ENCODE results near the gene MLLT1. TPM values are rescaled to one million over a fixed set of nuclear protein-coding genes. Genes with fewer than 3 reads are reported as not detected.

The MLLT1 gene
- total and polyA plus RNA-seq, 7 donors: 9.9 to 25.5 (median 16.3) TPM

- Histone ChIP-seq H3K27ac (peak overlapping the region; percentile 84 to 92 (median 88)), H3K4me1 (peaks cover 0 to 67% (median 61%) of the 10 kb centered on the region in 4 donors)
- intact Hi-C loops (cut with DNase I): no loop called here
These were observed 1.7 kb downstream of the MLLT1 start for GRCh38 chr19:6278051-6278450.

GRCh38 chr19:6276447-6276846 lies 3.3 kb downstream of the MLLT1 start:
- H3K4me1 ChIP-seq: peaks cover 0 to 83% (median 77%) of the 10 kb centered on the region in 4 donors
- 76 to 83% methylated on average over 12 of the region's 12 CpGs for WGBS, 2 donors
- peak in 3 of 4 donors; percentile 30 to 80 (median 68) for TF ChIP-seq POLR2AphosphoS5 (IDR thresholded peaks at IDR 0.05)
- no peak for TF ChIP-seq CTCF (IDR thresholded peaks at IDR 0.05)
- TF ChIP-seq EP300 (IDR thresholded peaks at IDR 0.05): peak in 1 of 4 donors; percentile 33
- peak overlapping the region in 1 of 4 donors; percentile 4 for H3K4me3 ChIP-seq
- H3K9me3 ChIP-seq: no peaks in the 10 kb centered on the region
- H3K36me3 ChIP-seq: no peaks in the 10 kb centered on the region
- DNase-seq: peak; percentile 94
- peak overlapping the region; percentile 84 to 92 (median 88) for H3K27ac ChIP-seq
- H3K27me3 ChIP-seq: no peaks in the 10 kb centered on the region
- intact Hi-C loops (cut with DNase I): no loop called here

More at GRCh38 chr19:6278051-6278450, 1.7 kb downstream of the MLLT1 start:
- no peaks in the 10 kb centered on the region for H3K36me3 ChIP-seq
- no peaks in the 10 kb centered on the region for H3K9me3 ChIP-seq
- WGBS, 2 donors: 81 to 85% methylated on average over 9 of the region's 9 CpGs
- no peak for DNase-seq
- no peak for TF ChIP-seq CTCF (IDR thresholded peaks at IDR 0.05)
- no peak for TF ChIP-seq POLR2AphosphoS5 (IDR thresholded peaks at IDR 0.05)
- TF ChIP-seq POLR2A (IDR thresholded peaks at IDR 0.05): no peak
- TF ChIP-seq EP300 (IDR thresholded peaks at IDR 0.05): no peak
- H3K27me3 ChIP-seq: no peaks in the 10 kb centered on the region
- H3K4me3 ChIP-seq: peak overlapping the region in 2 of 4 donors; percentile 91 to 97

- no peak overlapping the region for H3K4me3 ChIP-seq
- 76 to 84% methylated on average over 18 of the region's 18 CpGs for WGBS, 2 donors
- H3K36me3 ChIP-seq: peaks cover 0 to 3% (median 1%) of the 10 kb centered on the region in 4 donors
- DNase-seq: no peak
- TF ChIP-seq EP300 (IDR thresholded peaks at IDR 0.05): no peak
- no peak for TF ChIP-seq POLR2AphosphoS5 (IDR thresholded peaks at IDR 0.05)
- TF ChIP-seq CTCF (IDR thresholded peaks at IDR 0.05): no peak
- no peak for TF ChIP-seq POLR2A (IDR thresholded peaks at IDR 0.05)
- peaks cover 0 to 93% (median 89%) of the 10 kb centered on the region in 4 donors for H3K4me1 ChIP-seq
- H3K9me3 ChIP-seq: no peaks in the 10 kb centered on the region
- H3K27ac ChIP-seq: peak overlapping the region; percentile 84 to 92 (median 88)
- H3K27me3 ChIP-seq: no peaks in the 10 kb centered on the region
- intact Hi-C loops (cut with DNase I): no loop called here
These were observed 4.5 kb downstream of the MLLT1 start for GRCh38 chr19:6275170-6275744.

GRCh38 chr19:6274756-6275155 lies 5.0 kb downstream of the MLLT1 start:
- 91 to 93% methylated on average over 15 of the region's 15 CpGs for WGBS, 2 donors

More at GRCh38 chr19:6274756-6275155, 5.0 kb downstream of the MLLT1 start:
- no peaks in the 10 kb centered on the region for H3K9me3 ChIP-seq
- TF ChIP-seq CTCF (IDR thresholded peaks at IDR 0.05): no peak
- TF ChIP-seq POLR2A (IDR thresholded peaks at IDR 0.05): no peak
- no peak for TF ChIP-seq POLR2AphosphoS5 (IDR thresholded peaks at IDR 0.05)
- no peak for TF ChIP-seq EP300 (IDR thresholded peaks at IDR 0.05)
- H3K36me3 ChIP-seq: peaks cover 3 to 8% (median 6%) of the 10 kb centered on the region in 4 donors
- H3K4me3 ChIP-seq: no peak overlapping the region
- intact Hi-C loops (cut with DNase I): loop anchor here (5.0 kb wide), 3 partner anchors 57 to 217 kb away; no protein-coding TSS in a partner anchor
- no peaks in the 10 kb centered on the region for H3K27me3 ChIP-seq
- DNase-seq: no peak
- H3K4me1 ChIP-seq: peaks cover 0 to 96% (median 94%) of the 10 kb centered on the region in 4 donors
- H3K27ac ChIP-seq: peak overlapping the region; percentile 84 to 92 (median 88)
